Keratinocyte (primary cell): ENCODE data around the gene CCDC167.

ENCODE experiments used
- EZH2 ChIP-seq: IDR thresholded peaks from one replicate; pipeline ENCODE4 v1.6.1; 2012; ENCODE audit warnings: inconsistent platforms, mild to moderate bottlenecking, low read length, moderate library complexity
- TF ChIP-seq, protein P1 (sequence below), 3 experiments: IDR thresholded peaks in 1 of 3; conservative IDR thresholded peaks in 1 of 3; optimal IDR thresholded peaks in 1 of 3; 2 replicates in 2 of 3; 3 replicates in 1 of 3; pipeline versions ENCODE3 to v1.5.1; 2011; ENCODE audit warnings: low read length in 3 of 3, mild to moderate bottlenecking in 3 of 3, moderate library complexity in 2 of 3, control low read depth in 1 of 3, inconsistent platforms in 1 of 3; ENCODE audit not compliant: insufficient read depth in 2 of 3; ENCODE audit errors: extremely low read depth in 1 of 3

DNA sequence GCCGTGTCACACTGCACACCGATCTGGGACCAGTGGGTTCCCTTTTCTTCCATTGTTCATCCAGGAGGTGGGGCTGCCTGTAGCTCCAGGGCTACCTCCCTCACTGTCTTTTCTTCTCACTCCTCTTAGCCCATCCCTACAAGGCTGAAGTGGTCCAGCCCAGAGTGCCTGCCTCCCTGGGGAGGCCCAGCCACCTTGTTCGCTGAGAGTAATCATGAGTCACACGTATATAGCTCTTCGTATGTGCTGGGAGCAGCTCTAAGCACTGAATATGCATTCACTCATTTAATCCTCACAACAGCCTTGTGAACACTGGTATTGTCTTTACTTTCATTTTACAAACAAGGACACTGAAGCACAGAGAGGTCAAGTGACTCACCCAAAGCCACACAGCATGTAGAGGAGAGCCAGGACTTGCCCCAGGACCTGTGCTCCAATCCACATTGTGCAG lies 14.7 kb upstream of the CCDC167 start:
- no peak for TF ChIP-seq EZH2
- TF ChIP-seq, protein P1, sequence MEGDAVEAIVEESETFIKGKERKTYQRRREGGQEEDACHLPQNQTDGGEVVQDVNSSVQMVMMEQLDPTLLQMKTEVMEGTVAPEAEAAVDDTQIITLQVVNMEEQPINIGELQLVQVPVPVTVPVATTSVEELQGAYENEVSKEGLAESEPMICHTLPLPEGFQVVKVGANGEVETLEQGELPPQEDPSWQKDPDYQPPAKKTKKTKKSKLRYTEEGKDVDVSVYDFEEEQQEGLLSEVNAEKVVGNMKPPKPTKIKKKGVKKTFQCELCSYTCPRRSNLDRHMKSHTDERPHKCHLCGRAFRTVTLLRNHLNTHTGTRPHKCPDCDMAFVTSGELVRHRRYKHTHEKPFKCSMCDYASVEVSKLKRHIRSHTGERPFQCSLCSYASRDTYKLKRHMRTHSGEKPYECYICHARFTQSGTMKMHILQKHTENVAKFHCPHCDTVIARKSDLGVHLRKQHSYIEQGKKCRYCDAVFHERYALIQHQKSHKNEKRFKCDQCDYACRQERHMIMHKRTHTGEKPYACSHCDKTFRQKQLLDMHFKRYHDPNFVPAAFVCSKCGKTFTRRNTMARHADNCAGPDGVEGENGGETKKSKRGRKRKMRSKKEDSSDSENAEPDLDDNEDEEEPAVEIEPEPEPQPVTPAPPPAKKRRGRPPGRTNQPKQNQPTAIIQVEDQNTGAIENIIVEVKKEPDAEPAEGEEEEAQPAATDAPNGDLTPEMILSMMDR (optimal IDR thresholded peaks at IDR 0.05 in 1 of 3, IDR thresholded peaks at IDR 0.05 in 1 of 3, conservative IDR thresholded peaks at IDR 0.05 in 1 of 3; ENCODE audit: extremely low read depth in 1 of 3, insufficient read depth in 2 of 3, low read length in 3 of 3), result no peak
